Neural cell (in vitro differentiated cells): ENCODE results near the gene LAMP1. TPM values are rescaled to one million over a fixed set of nuclear protein-coding genes. Genes with fewer than 3 reads are reported as not detected.
"Not testable (repeated sequence)": the region's sequence is repeated elsewhere in the genome, so short reads cannot be mapped to it uniquely, and the experiment has no call there.

Source experiments
- H2AFZ ChIP-seq: fragments of 200-600, 300-800 bp; sonication (generic), shearing (Covaris generic); 2 replicates; pipeline ENCODE4 v1.6.0; 2014; ENCODE audit warnings: low read depth, mild to moderate bottlenecking, antibody characterized with exemption, low read length, moderate library complexity
- H3F3A ChIP-seq: fragments of 200-600 bp; shearing (Covaris generic); 2 replicates; pipeline ENCODE4 v1.6.1; 2016; ENCODE audit warnings: mild to moderate bottlenecking, moderate library complexity, mixed read lengths, antibody characterized with exemption, low read length; ENCODE audit not compliant: insufficient read depth, poor library complexity, severe bottlenecking
- H3K27ac ChIP-seq: fragments of 200-600, 300-800 bp; sonication (generic), shearing (Covaris generic); 2 replicates; pipeline ENCODE4 v1.5.1; 2014; ENCODE audit warnings: mild to moderate bottlenecking, low read length, moderate library complexity
- H3K27me3 ChIP-seq: fragments of 300-800, 200-600 bp; sonication (generic), shearing (Covaris generic); 2 replicates; pipeline ENCODE4 v1.6.0; 2014; ENCODE audit warnings: mild to moderate bottlenecking, low read depth, low read length, moderate library complexity; ENCODE audit not compliant: insufficient read depth
- H3K36me3 ChIP-seq: fragments of 300-800, 200-600 bp; sonication (generic), shearing (Covaris generic); 2 replicates; pipeline ENCODE4 v1.5.1; 2014; ENCODE audit warnings: mild to moderate bottlenecking, antibody characterized with exemption, low read length, moderate library complexity; ENCODE audit not compliant: insufficient read depth
- H3K4me2 ChIP-seq: fragments of 300-800, 200-600 bp; sonication (generic), shearing (Covaris generic); 2 replicates; pipeline ENCODE4 v1.6.0; 2014; ENCODE audit warnings: mild to moderate bottlenecking, low read length
- H3K4me3 ChIP-seq: fragments of 300-800, 200-600 bp; sonication (generic), shearing (Covaris generic); 2 replicates; pipeline ENCODE4 v1.5.1; 2014; ENCODE audit warnings: mild to moderate bottlenecking, low read length, moderate library complexity
- H3K79me2 ChIP-seq: fragments of 200-600 bp; shearing (Covaris generic); replicated peaks from 2 replicates; pipeline ENCODE4 v1.6.0; 2014; ENCODE audit warnings: mild to moderate bottlenecking, low read length, moderate library complexity; ENCODE audit not compliant: insufficient read depth
- H3K9ac ChIP-seq: fragments of 300-800, 200-600 bp; sonication (generic), shearing (Covaris generic); 2 replicates; pipeline ENCODE4 v1.6.1; 2016; ENCODE audit warnings: mild to moderate bottlenecking, low read length, mixed read lengths
- H3K9me2 ChIP-seq: fragments of 200-600 bp; shearing (Covaris generic); 2 replicates; pipeline ENCODE4 v1.6.1; 2016; ENCODE audit warnings: mild to moderate bottlenecking, low read length, mixed read lengths; ENCODE audit not compliant: insufficient read depth
- H3K9me3 ChIP-seq: fragments of 200-600, 300-800 bp; sonication (generic), shearing (Covaris generic); 2 replicates; pipeline ENCODE4 v1.6.1; 2016; ENCODE audit warnings: mild to moderate bottlenecking, mixed run types, low read length, moderate library complexity, mixed read lengths
- H4K20me1 ChIP-seq: fragments of 200-600 bp; shearing (Covaris generic); 2 replicates; pipeline ENCODE4 v1.6.1; 2016; ENCODE audit warnings: mild to moderate bottlenecking, mixed run types; ENCODE audit not compliant: insufficient read depth
- EP300 ChIP-seq: fragments of 450-650 bp; conservative IDR thresholded peaks from 2 replicates; pipeline ENCODE4 v1.6.1; 2014; ENCODE audit warnings: antibody characterized with exemption, mild to moderate bottlenecking, moderate library complexity; ENCODE audit not compliant: poor library complexity, severe bottlenecking
- EZH2 ChIP-seq: fragments of 200-600, 300-800 bp; shearing (Covaris generic), sonication (generic); IDR thresholded peaks from 2 replicates; pipeline ENCODE4 v1.6.1; 2014; ENCODE audit warnings: antibody characterized with exemption, low read length, borderline replicate concordance, mild to moderate bottlenecking; ENCODE audit not compliant: insufficient read depth, poor library complexity, severe bottlenecking
- MXI1 ChIP-seq: fragments of 450-650 bp; conservative IDR thresholded peaks from 2 replicates; pipeline ENCODE4 v1.6.1; 2014; ENCODE audit warnings: antibody characterized with exemption, mild to moderate bottlenecking; ENCODE audit not compliant: poor library complexity, severe bottlenecking
- POLR2AphosphoS5 ChIP-seq: IDR thresholded peaks from 2 replicates; pipeline ENCODE4 v1.6.1; 2012
- RAD21 ChIP-seq: fragments of 450-650 bp; conservative IDR thresholded peaks from 2 replicates; pipeline ENCODE4 v1.6.1; 2014; ENCODE audit warnings: antibody characterized with exemption, mild to moderate bottlenecking, moderate library complexity
- SMC3 ChIP-seq: fragments of 450-650 bp; conservative IDR thresholded peaks from 2 replicates; pipeline ENCODE4 v1.6.1; 2014; ENCODE audit warnings: antibody characterized with exemption, mild to moderate bottlenecking, moderate library complexity; ENCODE audit not compliant: poor library complexity
- TAF1 ChIP-seq: IDR thresholded peaks from 2 replicates; pipeline ENCODE4 v1.6.1; 2012; ENCODE audit warnings: low read depth
- polyA plus RNA-seq: library from polyadenylated mRNA; depleted of rRNA; stranded (reverse); fragments of >200 nt; gene quantifications from 2 replicates; pipeline ENCODE4 v1.2.3, GENCODE V29; 2014
- small RNA-seq, 3 experiments: library from RNA; depleted of rRNA; stranded (forward); fragments of <200 nt; gene quantifications; one replicate each; pipeline ENCODE3, GENCODE V24; 2012
- TF ChIP-seq, protein P1 (sequence below): IDR thresholded peaks from 2 replicates; pipeline ENCODE4 v1.6.1; 2012; ENCODE audit warnings: borderline replicate concordance
- TF ChIP-seq, protein P2 (sequence below): fragments of 450-650 bp; IDR thresholded peaks from 2 replicates; pipeline ENCODE4 v1.5.1; 2014; ENCODE audit warnings: antibody characterized with exemption, mild to moderate bottlenecking, moderate library complexity; ENCODE audit not compliant: poor library complexity, severe bottlenecking

The LAMP1 gene
- polyA plus RNA-seq, 1 donor from 2014 or later, result 69.7 TPM

- H3K36me3 ChIP-seq, result no peaks in the 10 kb centered on the region
- no peak overlapping the region for H3K9ac ChIP-seq
- no peaks in the 10 kb centered on the region for H4K20me1 ChIP-seq
Observed at GRCh38 chr13:113371061-113371460, 74.0 kb downstream of the LAMP1 start.

GRCh38 chr13:113371701-113372100 is 74.7 kb downstream of the LAMP1 start:
- H3K9me2 ChIP-seq, H3F3A ChIP-seq, H3K9ac ChIP-seq, H3K79me2 ChIP-seq, H3K4me2 ChIP-seq, H2AFZ ChIP-seq, H3K36me3 ChIP-seq, H3K4me3 ChIP-seq, H3K27me3 ChIP-seq, H4K20me1 ChIP-seq, H3K27ac ChIP-seq, H3K9me3 ChIP-seq: not testable (repeated sequence)

More at GRCh38 chr13:113371061-113371460, 74.0 kb downstream of the LAMP1 start:
- no peak overlapping the region for H3K27ac ChIP-seq
- no peaks in the 10 kb centered on the region for H3K27me3 ChIP-seq
- H2AFZ ChIP-seq, result no peak overlapping the region
- H3F3A ChIP-seq, result no peaks in the 10 kb centered on the region
- H3K4me3 ChIP-seq, result no peak overlapping the region
- no peaks in the 10 kb centered on the region for H3K9me3 ChIP-seq
- no peak overlapping the region for H3K4me2 ChIP-seq
- TF ChIP-seq POLR2AphosphoS5 (no peak), SMC3 (no peak), TAF1 (no peak), RAD21 (no peak), EP300 (no peak), MXI1 (no peak), EZH2 (no peak)
- TF ChIP-seq, protein P1, sequence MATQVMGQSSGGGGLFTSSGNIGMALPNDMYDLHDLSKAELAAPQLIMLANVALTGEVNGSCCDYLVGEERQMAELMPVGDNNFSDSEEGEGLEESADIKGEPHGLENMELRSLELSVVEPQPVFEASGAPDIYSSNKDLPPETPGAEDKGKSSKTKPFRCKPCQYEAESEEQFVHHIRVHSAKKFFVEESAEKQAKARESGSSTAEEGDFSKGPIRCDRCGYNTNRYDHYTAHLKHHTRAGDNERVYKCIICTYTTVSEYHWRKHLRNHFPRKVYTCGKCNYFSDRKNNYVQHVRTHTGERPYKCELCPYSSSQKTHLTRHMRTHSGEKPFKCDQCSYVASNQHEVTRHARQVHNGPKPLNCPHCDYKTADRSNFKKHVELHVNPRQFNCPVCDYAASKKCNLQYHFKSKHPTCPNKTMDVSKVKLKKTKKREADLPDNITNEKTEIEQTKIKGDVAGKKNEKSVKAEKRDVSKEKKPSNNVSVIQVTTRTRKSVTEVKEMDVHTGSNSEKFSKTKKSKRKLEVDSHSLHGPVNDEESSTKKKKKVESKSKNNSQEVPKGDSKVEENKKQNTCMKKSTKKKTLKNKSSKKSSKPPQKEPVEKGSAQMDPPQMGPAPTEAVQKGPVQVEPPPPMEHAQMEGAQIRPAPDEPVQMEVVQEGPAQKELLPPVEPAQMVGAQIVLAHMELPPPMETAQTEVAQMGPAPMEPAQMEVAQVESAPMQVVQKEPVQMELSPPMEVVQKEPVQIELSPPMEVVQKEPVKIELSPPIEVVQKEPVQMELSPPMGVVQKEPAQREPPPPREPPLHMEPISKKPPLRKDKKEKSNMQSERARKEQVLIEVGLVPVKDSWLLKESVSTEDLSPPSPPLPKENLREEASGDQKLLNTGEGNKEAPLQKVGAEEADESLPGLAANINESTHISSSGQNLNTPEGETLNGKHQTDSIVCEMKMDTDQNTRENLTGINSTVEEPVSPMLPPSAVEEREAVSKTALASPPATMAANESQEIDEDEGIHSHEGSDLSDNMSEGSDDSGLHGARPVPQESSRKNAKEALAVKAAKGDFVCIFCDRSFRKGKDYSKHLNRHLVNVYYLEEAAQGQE, result no peak
- TF ChIP-seq, protein P2, sequence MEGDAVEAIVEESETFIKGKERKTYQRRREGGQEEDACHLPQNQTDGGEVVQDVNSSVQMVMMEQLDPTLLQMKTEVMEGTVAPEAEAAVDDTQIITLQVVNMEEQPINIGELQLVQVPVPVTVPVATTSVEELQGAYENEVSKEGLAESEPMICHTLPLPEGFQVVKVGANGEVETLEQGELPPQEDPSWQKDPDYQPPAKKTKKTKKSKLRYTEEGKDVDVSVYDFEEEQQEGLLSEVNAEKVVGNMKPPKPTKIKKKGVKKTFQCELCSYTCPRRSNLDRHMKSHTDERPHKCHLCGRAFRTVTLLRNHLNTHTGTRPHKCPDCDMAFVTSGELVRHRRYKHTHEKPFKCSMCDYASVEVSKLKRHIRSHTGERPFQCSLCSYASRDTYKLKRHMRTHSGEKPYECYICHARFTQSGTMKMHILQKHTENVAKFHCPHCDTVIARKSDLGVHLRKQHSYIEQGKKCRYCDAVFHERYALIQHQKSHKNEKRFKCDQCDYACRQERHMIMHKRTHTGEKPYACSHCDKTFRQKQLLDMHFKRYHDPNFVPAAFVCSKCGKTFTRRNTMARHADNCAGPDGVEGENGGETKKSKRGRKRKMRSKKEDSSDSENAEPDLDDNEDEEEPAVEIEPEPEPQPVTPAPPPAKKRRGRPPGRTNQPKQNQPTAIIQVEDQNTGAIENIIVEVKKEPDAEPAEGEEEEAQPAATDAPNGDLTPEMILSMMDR, result no peak
- no peaks in the 10 kb centered on the region for H3K9me2 ChIP-seq
- no peaks in the 10 kb centered on the region for H3K79me2 ChIP-seq

Small RNA genes lying within 50 kb of the gene (small RNA-seq; reads per million reads assigned to genes)
- 0 reads per million in 3 experiments for gene MIR8075

Other genes with a start within 250 kb of the LAMP1 start
- gene F7, start 191.4 kb upstream of the LAMP1 start, polyA plus RNA-seq, result 0.32 and 0.40 TPM in 2 replicates
- gene F10, start 174.4 kb upstream of the LAMP1 start, polyA plus RNA-seq, result not detected in 2 replicates
- not detected in 2 replicates for gene PROZ, start 138.6 kb upstream of the LAMP1 start, polyA plus RNA-seq
- 81.3 and 102 TPM in 2 replicates for gene PCID2, start 88.6 kb upstream of the LAMP1 start, polyA plus RNA-seq
- gene CUL4A, start 87.6 kb upstream of the LAMP1 start, polyA plus RNA-seq, result 69.9 and 85.1 TPM in 2 replicates
- 1.8 TPM in 1 of 2 replicates, not detected in the other for gene GRTP1, start 66.9 kb downstream of the LAMP1 start, polyA plus RNA-seq
- gene ADPRHL1, start 156.2 kb downstream of the LAMP1 start, polyA plus RNA-seq, result 1.1 and 3.2 TPM in 2 replicates
- 44.1 and 55.9 TPM in 2 replicates for gene DCUN1D2, start 193.5 kb downstream of the LAMP1 start, polyA plus RNA-seq